Measurements from ENCODE around the gene CCDC126.
"Not testable (repeated sequence)": the region's sequence is repeated elsewhere in the genome, so short reads cannot be mapped to it uniquely, and the experiment has no call there.

CCDC126 gene, protein sequence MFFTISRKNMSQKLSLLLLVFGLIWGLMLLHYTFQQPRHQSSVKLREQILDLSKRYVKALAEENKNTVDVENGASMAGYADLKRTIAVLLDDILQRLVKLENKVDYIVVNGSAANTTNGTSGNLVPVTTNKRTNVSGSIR

DNA sequence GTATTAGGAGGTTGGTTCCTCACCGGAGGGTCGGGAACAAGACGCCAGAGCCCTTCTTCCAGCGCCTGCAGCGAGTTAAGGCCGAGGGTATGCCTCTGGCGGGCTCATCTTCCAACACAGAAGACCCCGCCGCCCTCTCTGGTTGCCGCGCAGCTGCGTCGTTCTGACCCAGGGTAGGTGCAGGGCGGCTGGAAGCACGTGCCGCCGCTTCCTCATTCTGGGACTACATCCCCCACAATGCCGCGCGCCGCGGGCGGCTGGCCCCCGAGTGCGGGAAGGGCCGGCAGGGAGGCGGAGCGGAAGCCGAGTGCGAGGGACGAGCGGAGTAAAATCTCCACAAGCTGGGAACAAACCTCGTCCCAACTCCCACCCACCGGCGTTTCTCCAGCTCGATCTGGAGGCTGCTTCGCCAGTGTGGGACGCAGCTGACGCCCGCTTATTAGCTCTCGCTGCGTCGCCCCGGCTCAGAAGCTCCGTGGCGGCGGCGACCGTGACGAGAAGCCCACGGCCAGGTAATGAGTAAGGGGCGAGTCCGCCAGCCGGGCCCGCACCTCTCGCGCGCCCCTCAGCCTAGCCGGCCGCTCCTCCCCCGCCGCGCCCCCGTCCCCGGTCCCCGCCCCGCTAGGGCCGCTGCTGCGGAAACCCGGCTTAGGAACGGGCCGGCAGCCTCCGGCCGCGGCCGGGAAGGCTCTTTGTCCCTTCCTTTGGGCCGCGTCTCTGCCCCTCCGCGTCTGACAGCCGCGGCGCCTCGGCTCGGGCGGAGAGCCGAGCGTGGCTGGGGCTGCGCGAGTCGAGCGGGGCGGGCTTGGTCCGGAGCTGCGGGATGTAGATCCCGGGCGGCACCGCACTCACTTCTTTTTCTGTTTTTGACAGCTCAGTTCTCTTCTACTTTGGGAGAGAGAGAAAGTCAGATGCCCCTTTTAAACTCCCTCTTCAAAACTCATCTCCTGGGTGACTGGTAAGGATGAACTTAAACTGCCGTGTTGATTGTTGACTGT lies at the start of gene CCDC126:
CCDC126 (plus strand) TSS at position 289 of the 998 bp plus-strand sequence. CDS start 13,934 bp downstream, outside the sequence.
- in situ Hi-C loops (cut with HindIII; ENCODE audit: low sequenced_read_pairs), result no loop called here

DNA sequence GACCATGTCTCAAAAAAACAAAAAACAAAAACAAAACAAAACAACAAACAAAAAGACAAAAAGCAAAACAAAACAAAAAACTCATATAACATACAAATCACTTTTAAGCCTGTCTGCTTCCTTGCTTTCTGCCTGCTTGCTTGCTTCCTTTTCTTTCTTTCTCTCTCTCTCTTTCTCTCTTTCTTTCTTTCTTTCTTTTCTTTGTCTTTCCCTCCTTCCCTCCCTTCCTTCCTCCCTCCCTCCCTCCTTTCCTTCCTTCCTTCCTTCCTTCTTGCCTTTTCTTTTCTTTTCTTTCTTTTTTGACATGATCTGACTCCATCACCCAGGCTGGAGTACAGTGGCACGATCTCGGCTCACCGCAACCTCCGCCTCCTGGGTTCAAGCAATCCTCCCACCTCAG lies 49.5 kb upstream of the CCDC126 start:
- in situ Hi-C loops (cut with HindIII; ENCODE audit: low sequenced_read_pairs), result no loop called here

DNA sequence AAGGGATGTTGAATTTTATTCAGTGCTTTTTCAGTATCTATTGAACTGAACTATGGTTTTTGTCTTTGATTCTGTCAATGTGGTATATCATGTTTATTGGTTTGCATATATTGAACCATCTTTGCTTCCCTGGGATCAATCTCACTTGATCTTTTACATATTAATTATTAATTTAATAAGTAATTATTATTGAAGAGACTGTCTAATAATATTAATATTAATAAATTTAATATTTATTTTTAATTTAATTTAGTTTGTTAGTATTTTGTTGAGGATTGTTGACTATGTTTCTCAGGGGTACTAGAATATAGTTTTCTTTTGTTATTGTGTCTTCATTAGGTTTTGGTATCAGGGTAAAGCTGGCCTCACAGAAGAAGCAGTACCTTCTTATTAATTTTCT lies 38.9 kb upstream of the CCDC126 start:
- in situ Hi-C loops (cut with HindIII; ENCODE audit: low sequenced_read_pairs), result no loop called here

DNA sequence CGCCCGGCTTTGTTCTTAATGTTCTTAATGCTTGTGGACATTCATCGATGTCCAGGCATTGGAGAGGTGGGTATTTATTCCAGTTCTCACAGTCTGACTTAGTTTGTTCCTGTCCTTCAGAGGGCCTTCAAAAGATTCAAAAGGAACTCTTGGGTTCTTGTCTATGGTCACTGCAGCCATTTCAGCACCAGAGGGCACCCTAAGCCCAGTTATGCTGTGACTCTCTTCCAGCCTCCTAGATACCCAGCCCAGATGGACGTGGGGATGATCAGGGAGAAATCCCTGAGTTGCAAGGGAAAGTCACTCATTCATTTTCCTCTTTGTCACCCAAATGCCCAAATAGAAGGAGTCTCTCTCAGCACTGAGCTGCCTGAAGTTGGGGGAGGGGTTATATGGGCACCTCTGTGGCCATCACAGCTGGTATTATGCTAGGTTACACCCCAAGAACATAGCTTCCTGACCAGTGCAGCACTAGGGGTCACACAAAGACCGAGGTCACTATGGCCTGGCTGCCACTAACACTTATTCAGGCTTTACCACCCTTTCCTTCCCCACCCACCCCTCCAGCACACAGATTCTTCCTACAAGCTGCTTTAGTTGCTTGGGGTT lies 26.5 kb upstream of the CCDC126 start:
- in situ Hi-C loops (cut with HindIII; ENCODE audit: low sequenced_read_pairs), result no loop called here

DNA sequence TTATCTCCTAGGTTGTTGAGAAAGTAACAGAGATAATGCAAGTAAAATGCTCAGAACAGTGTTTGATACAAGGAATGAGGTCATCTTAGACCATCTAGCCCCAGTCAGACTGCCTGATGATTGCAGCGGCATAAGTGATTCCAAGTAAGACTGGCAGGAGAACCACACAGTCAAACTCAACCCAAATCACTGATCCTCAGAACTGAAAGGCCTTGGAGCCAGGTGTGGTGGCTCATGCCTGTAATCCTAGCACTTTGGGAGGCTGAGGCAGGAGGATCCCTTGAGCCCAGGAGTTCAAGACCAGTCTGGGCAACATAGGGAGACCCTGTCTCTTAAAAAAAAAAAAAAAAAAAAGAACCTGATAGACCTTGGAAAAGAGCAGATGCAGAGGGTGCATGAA lies 15.2 kb upstream of the CCDC126 start:
- in situ Hi-C loops (cut with HindIII; ENCODE audit: low sequenced_read_pairs), result not testable (repeated sequence)

DNA sequence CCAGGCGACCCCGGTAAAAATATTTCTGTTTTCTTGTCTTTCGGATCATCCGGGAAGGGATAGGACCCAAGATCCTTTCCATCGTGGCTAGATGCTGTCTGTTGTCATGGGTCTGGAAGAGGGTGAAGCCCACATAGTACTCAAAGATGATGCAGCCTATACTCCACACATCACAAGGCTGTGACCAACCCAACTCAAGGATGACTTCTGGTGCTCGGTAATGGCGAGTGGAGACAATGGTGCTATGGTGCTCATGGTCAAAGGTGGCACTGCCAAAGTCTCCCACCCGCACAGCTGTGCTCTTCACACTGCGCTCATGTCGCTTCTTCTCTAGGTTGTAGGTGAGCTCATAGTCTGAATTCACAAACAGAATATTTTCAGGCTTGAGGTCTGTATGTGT lies 11.9 kb upstream of the CCDC126 start:
- in situ Hi-C loops (cut with HindIII; ENCODE audit: low sequenced_read_pairs), result not testable (repeated sequence)

DNA sequence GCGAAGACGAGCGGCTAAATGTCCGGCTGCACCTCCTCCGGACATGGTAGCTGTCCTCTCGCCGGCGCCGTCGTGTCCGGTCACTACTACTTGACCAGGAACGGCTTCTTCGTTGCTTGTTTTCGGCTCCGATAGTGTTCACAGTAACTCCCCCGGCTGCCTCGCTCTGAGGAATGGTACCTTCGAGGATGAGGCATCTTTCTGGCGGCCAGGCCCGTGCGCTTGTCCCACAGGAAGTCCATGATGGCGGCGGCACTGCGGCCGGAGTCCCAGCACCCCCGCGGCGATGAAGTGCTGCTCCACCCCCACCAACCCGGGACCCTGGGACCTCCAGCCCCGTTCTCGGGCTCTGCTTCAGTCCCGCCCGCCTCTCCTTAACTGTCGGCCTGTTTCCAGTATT lies 11.0 kb upstream of the CCDC126 start:
- in situ Hi-C loops (cut with HindIII; ENCODE audit: low sequenced_read_pairs), result no loop called here

DNA sequence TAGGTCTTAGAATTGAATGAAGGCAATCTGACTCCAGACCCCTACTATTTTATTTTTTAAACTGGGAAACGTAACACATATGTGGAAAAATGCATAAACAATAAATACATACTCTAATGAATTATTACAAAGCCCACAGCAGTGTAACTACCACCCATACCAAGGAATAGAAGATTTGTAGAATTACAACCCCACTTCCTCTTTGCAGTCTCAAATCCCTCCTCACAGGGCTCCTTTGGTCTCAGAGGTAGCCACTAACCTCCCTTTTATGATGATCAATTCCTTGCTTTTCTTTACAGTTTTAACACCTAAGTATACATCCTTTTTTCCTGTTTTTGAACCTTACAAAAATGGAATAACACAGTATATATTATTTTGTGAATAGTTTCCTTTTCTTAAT lies 6.7 kb upstream of the CCDC126 start:
- in situ Hi-C loops (cut with HindIII; ENCODE audit: low sequenced_read_pairs), result no loop called here

DNA sequence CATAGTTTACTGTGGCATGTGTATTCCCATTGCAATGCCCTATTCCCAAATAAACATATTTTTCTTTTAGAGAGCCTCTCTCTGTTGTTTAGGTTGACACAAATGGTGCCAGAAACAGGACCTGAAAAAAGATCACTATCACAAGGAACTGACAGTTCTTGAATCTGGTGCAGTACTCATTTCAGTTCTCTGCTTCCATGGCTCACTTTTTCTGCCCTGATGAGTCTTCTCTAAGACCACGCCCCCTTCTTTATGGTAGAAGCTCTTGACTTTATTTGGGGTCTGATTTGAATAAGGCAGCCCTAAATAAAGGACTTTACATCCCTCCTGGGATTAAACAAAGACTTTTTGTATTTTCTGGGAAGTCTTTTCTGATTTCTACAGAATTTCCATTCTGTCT lies 3.5 kb upstream of the CCDC126 start:
- in situ Hi-C loops (cut with HindIII; ENCODE audit: low sequenced_read_pairs), result no loop called here

DNA sequence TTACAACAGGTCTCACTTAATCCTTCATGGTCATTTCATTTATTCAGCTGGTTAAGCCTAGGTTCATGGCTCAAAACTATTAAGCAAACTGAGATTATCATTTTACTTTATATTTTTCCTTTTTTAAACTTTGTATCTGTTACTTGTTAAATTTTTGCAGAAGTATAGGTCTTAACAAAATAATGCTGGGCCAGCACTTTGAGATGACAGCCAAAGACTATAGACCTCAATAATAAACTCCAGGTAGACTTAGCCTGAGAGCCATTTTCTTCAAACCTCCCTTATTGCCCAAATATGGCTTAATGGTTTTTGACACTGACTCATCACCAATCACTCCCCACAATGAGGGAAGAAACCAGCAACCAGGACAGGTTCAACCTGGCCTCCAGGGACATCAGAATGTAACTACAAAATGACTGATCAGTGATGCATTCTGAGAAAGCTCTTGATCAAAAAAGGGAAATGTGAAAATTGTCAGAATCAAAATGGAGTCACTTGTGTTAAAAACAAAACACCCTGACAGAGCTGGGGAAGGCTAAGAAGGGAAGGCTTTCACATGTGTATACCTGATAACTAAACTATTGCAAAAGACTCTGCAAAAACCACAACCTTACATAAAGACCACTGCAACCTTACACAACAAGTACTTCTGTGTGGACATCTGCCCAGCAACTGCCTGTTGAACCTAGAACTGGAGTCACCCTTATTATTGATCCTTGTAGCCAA lies 2.1 kb upstream of the CCDC126 start:
- in situ Hi-C loops (cut with HindIII; ENCODE audit: low sequenced_read_pairs), result no loop called here

DNA sequence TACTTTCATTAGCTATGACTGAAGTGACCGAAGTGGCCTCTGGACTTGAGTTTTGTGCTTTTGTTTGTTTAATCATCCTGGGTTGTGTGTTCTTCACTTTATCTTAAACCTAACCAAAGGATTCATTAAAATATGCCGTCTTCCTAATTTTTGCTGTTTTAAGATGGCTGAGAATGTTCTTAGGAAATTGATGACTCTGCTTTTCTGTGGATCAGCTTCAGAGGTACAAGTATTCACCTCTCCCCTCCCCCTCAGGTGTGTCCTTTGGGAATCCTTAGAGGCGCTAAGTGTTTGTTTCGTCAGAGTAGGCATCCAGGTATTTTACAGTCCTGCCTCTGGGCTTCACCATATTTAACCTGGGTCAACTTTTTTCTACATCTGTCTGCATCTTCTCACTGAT lies 1.1 kb downstream of the CCDC126 start:
- in situ Hi-C loops (cut with HindIII; ENCODE audit: low sequenced_read_pairs), result no loop called here

DNA sequence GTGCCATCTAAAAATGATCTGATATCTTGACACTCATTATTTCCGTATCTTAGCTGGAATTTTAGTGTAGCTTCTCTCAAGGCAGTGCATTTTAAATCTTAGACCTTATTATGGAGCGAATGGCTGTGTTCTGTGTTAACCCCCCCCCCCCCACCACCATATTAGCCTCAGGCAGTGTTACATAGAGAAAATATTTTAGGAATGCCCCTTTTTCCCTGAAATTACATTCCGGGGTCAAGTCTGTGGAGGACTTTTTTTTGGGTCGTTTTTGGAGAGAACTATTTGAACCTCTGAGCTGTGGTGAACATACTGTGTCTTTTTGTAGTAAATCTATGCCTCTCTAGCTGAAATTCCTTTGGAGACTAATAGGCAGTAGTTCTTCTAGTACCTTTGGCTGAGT lies 3.1 kb downstream of the CCDC126 start:
- in situ Hi-C loops (cut with HindIII; ENCODE audit: low sequenced_read_pairs), result no loop called here

DNA sequence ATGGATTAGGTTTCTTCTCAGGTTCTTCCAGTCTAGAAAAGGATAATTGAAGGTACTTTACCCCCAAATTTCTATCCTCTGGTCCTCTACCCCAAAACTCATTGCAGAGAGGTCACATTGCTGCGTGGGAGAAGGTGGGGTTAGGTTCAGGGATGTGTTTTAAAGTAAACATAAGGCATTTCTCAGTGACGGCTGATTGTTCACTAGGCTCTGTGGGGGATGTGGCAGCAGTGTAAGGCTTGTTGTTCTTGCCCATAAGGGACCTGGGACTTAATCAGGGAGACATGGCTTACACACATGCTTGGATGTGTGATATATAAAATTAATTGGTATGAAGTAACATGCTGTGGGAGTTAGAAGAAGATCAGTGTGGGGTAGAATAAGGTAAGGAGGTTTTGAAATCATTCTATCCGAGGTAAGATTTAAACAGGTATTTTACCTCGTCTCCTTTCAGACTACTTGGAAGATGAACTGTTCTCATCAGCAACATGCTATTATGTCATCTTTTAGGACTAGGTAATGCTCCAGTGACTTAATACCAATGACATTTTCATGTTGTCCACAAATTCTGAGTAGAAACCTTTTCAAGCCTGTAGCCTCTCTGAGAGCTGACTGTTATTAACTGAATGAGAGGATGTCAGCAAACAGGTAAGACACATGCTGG lies 6.6 kb downstream of the CCDC126 start:
- in situ Hi-C loops (cut with HindIII; ENCODE audit: low sequenced_read_pairs), result no loop called here

DNA sequence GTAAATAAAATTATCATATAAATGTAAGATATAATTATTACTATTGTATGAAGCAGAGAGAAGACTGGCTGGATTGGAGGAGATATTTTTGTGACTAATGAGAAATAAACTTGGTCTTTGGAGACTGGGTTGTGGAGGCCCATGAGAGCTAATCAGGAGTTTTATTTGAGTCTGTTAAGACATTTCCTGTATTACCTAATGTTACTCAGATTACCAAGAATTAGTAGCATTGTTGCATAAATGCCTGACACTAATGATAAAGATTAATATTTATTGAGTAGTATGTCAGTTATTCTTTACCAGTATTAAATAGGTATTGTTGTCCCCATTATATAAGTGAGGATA lies 7.1 kb downstream of the CCDC126 start:
- in situ Hi-C loops (cut with HindIII; ENCODE audit: low sequenced_read_pairs), result no loop called here

DNA sequence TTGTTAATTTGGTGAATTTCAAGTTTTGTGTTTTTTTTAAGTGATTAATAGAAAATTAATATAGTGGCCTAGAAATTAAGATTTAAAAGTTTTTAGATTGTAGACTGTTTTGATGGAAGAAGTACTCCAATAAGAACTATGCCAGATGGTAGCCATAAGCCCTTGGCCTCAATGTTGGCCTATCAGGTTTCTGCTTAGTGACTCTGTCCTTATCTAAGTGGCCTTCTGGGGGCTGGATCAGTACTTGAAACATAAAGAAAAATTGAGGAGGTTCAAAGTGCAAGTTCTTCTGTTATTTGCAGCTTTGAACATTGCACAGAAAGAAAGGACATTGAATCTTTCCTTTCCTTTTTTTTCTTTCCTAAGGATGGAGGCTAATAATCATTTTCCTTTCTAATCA lies 9.9 kb downstream of the CCDC126 start:
- in situ Hi-C loops (cut with HindIII; ENCODE audit: low sequenced_read_pairs), result no loop called here

DNA sequence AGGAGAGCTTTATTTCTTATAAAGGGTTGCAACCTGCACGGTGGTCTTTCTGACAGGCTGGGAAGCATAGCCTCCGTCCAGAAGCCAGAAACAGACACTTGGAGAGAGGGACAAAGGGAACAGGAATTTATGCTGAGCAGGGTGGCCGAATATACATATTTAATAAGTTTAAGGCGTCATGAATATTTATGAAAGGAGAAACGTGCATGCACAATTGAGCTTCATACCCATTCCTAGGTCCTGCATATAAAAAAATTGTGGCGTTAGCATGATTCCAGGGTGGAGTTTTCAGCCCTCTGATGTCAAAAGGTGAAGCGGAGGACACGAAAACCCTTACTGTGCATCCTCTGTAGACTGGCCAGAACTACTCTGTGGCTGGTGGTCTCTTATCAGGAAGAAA lies 10.7 kb downstream of the CCDC126 start:
- in situ Hi-C loops (cut with HindIII; ENCODE audit: low sequenced_read_pairs), result no loop called here

DNA sequence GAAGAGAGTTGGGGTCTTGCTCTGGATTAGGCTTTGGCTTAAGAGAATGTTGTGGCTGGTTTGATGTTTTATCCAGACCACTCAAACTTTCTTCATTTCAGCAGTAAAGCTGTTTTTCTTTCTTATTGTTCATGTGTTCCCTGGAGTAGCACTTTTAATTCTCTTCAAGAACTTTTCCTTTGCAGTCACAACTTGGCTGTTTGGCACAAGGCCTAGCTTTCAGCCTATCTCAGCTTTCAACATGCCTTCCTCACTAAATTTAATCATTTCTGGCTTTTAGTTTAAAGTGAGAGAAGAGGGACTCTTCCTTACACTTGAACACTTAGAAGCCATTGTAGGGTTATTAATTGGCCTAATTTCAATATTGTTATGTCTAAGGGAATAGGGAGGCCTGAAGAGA lies 18.1 kb downstream of the CCDC126 start:
- in situ Hi-C loops (cut with HindIII; ENCODE audit: low sequenced_read_pairs), result no loop called here

DNA sequence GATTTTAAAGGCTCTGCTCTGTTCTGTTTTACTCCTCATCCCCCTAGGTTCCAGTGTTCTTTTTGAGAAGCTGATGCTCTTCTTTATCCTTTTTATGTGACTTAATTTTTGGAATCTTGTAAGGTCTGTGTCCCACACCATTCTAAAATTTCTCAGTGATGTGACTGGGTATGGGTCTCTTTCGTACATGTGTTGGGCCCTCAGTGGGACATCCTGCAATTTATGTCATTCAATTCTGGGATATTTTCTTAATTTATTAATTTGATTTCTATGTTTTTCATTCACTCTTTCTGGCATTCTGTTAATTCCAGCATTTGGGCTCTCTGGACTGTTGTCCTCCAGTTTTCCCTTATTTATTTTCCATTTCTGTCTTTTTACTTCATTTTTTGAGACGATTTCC lies 19.4 kb downstream of the CCDC126 start:
- in situ Hi-C loops (cut with HindIII; ENCODE audit: low sequenced_read_pairs), result no loop called here

DNA sequence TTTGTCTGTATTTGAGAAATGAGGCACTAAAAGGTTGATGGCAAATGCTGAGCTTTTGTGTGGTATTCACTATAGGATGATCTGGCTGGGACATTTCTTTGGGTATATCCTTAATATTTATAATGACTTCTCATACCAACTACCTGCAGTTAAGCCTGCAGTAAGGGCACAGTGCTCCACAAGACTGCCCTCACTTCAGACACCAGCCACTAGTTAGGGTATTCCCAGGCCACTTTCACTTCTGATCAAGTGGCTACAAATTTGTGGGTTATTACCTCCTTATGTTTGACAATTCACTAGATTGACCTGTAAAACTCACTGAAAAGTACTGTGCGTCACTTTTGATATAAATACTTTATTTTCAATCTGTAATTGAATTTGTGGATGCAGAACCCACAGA lies 20.3 kb downstream of the CCDC126 start:
- in situ Hi-C loops (cut with HindIII; ENCODE audit: low sequenced_read_pairs), result no loop called here

DNA sequence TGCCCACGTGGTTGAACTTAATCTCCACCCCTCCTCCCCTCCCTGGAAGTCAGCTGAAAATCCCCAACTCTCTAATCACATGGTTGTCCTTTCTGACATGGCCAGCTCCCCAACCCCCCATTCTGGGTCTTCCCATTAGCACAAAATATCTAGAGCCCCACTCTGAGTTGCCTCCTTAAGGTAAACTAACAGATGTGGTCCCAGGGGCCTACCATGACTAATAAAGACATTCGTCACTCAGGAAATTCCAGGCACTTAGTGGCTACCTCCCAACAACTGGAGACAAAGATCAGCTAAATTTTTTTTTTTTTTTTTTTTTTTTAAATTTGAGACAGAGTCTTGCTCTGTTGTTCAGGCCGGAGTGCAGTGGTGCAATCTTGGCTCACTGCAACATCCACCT lies 21.1 kb downstream of the CCDC126 start:
- in situ Hi-C loops (cut with HindIII; ENCODE audit: low sequenced_read_pairs), result no loop called here

DNA sequence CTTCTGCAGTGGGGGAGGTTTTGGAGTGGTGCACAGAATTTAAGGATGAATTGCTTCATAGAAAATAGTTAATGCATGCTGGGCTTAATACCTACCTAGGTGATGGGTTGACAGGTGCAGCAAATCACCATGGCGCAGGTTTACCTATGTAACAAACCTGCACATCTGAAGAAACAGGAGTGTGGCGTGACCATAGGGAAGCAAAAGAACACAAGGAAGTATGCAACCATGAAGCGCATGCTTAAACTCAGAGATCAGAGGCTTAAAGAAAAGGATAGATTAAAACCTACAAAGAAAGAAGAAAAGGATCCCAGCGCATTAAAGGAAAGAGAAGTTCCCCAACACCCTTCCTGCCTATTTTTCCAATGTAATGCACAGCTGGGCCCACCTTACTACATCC lies 22.0 kb downstream of the CCDC126 start:
- in situ Hi-C loops (cut with HindIII; ENCODE audit: low sequenced_read_pairs), result no loop called here

All from DLD1 (cell line).